ENCODE data around the gene NPY2R. TPM values are rescaled to one million over a fixed set of nuclear protein-coding genes. Genes with fewer than 3 reads are reported as not detected.

Gene NPY2R
- total and polyA plus RNA-seq, 12 donors, result 0.01 to 0.07 TPM; not detected in 10

GRCh38 chr4:155265113-155265512, 56.7 kb downstream of the NPY2R start:
- Histone ChIP-seq H3K27ac (no peak overlapping the region), H3K9me3 (peaks cover 0 to 3% (median 0%) of the 10 kb centered on the region in 11 donors), H3K36me3 (no peaks in the 10 kb centered on the region), H3K4me3 (no peak overlapping the region), H3K27me3 (no peaks in the 10 kb centered on the region), H3K4me1 (no peaks in the 10 kb centered on the region)
- WGBS, 2 donors, result 73 to 85% methylated on average over 2 of the region's 2 CpGs
- intact Hi-C loops (cut with DNase I), result no loop called here
- TF ChIP-seq, protein P1, sequence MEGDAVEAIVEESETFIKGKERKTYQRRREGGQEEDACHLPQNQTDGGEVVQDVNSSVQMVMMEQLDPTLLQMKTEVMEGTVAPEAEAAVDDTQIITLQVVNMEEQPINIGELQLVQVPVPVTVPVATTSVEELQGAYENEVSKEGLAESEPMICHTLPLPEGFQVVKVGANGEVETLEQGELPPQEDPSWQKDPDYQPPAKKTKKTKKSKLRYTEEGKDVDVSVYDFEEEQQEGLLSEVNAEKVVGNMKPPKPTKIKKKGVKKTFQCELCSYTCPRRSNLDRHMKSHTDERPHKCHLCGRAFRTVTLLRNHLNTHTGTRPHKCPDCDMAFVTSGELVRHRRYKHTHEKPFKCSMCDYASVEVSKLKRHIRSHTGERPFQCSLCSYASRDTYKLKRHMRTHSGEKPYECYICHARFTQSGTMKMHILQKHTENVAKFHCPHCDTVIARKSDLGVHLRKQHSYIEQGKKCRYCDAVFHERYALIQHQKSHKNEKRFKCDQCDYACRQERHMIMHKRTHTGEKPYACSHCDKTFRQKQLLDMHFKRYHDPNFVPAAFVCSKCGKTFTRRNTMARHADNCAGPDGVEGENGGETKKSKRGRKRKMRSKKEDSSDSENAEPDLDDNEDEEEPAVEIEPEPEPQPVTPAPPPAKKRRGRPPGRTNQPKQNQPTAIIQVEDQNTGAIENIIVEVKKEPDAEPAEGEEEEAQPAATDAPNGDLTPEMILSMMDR (IDR thresholded peaks at IDR 0.05), result no peak
- ATAC-seq (no peak), DNase-seq (no peak)

Other genes starting within 250 kb of the NPY2R start
- gene MAP9, start 168.3 kb downstream of the NPY2R start, total RNA-seq, result 10 to 100 TPM in 4 of 10 donors, 1 to 10 TPM in 6; 6.7 to 10.7 (median 9.7) TPM
- gene MAP9, start 168.3 kb downstream of the NPY2R start, polyA plus RNA-seq, result 10 to 100 TPM in 1 of 2 donors, 1 to 10 TPM in 1; 1.8 to 15.2 TPM

Measured in heart right ventricle (tissue), 16 donors.